Adipocyte (in vitro differentiated cells): Measurements from ENCODE around the gene CALB2.

ENCODE experiments used
- DNase-seq: peaks from one replicate; pipeline ENCODE4 v3.0.0-alpha.2; 2015; ENCODE audit warnings: low read depth
- H3K27me3 ChIP-seq: replicated peaks from 2 replicates; pipeline ENCODE4 v1.7.0; 2013; ENCODE audit warnings: mild to moderate bottlenecking, low read length, moderate library complexity; ENCODE audit not compliant: control insufficient read depth, insufficient read depth
- H3K36me3 ChIP-seq: 2 replicates; pipeline ENCODE4 v1.7.0; 2013; ENCODE audit warnings: low read length, mild to moderate bottlenecking, moderate library complexity; ENCODE audit not compliant: control insufficient read depth, insufficient read depth, severe bottlenecking
- H3K4me1 ChIP-seq: 2 replicates; pipeline ENCODE4 v1.7.0; 2013; ENCODE audit warnings: mild to moderate bottlenecking, low read length, moderate library complexity; ENCODE audit not compliant: control insufficient read depth, insufficient read depth
- H3K4me3 ChIP-seq: 2 replicates; pipeline ENCODE4 v1.7.0; 2013; ENCODE audit warnings: mild to moderate bottlenecking, low read length, moderate library complexity
- H3K9ac ChIP-seq: 2 replicates; pipeline ENCODE4 v1.7.0; 2013; ENCODE audit warnings: mild to moderate bottlenecking, low read length, moderate library complexity
- H3K9me3 ChIP-seq: 2 replicates; pipeline ENCODE4 v1.7.0; 2013; ENCODE audit warnings: mild to moderate bottlenecking, low read length, moderate library complexity; ENCODE audit not compliant: control insufficient read depth

The CALB2 gene

GRCh38 chr16:71369494-71369893 is 11.0 kb downstream of the CALB2 start:
- Histone ChIP-seq H3K27me3 (peaks cover 38% of the 10 kb centered on the region), H3K9ac (no peak overlapping the region), H3K9me3 (no peaks in the 10 kb centered on the region), H3K4me1 (peaks cover 11% of the 10 kb centered on the region), H3K36me3 (no peaks in the 10 kb centered on the region), H3K4me3 (no peak overlapping the region)
- DNase-seq: no peak

GRCh38 chr16:71371237-71371636 is 12.7 kb downstream of the CALB2 start:
- Histone ChIP-seq H3K36me3 (peaks cover under 1% of the 10 kb centered on the region), H3K27me3 (peaks cover 40% of the 10 kb centered on the region), H3K4me3 (no peak overlapping the region), H3K9me3 (no peaks in the 10 kb centered on the region), H3K9ac (no peak overlapping the region), H3K4me1 (no peaks in the 10 kb centered on the region)
- no peak for DNase-seq

GRCh38 chr16:71373073-71373472 is 14.6 kb downstream of the CALB2 start:
- Histone ChIP-seq H3K27me3 (peaks cover 35% of the 10 kb centered on the region), H3K4me3 (no peak overlapping the region), H3K9me3 (no peaks in the 10 kb centered on the region), H3K9ac (no peak overlapping the region), H3K4me1 (no peaks in the 10 kb centered on the region), H3K36me3 (peaks cover 6% of the 10 kb centered on the region)
- DNase-seq: no peak

- Histone ChIP-seq H3K4me3 (no peak overlapping the region), H3K9me3 (no peaks in the 10 kb centered on the region), H3K27me3 (peaks cover 34% of the 10 kb centered on the region), H3K36me3 (peaks cover 6% of the 10 kb centered on the region), H3K4me1 (no peaks in the 10 kb centered on the region), H3K9ac (no peak overlapping the region)
- no peak for DNase-seq
Observed at GRCh38 chr16:71376465-71377157, 18.1 kb downstream of the CALB2 start.

GRCh38 chr16:71379711-71380110 is 21.2 kb downstream of the CALB2 start:
- DNase-seq: no peak
- Histone ChIP-seq H3K9ac (no peak overlapping the region), H3K27me3 (peaks cover 22% of the 10 kb centered on the region), H3K36me3 (peaks cover 6% of the 10 kb centered on the region), H3K4me3 (no peak overlapping the region), H3K4me1 (no peaks in the 10 kb centered on the region), H3K9me3 (peaks cover 2% of the 10 kb centered on the region)

GRCh38 chr16:71380831-71381230 is 22.3 kb downstream of the CALB2 start:
- DNase-seq: no peak
- H3K4me3 ChIP-seq: no peak overlapping the region
- H3K9ac ChIP-seq: no peak overlapping the region
- H3K27me3 ChIP-seq: peaks cover 27% of the 10 kb centered on the region
- peaks cover 2% of the 10 kb centered on the region for H3K9me3 ChIP-seq
- H3K4me1 ChIP-seq: no peaks in the 10 kb centered on the region
- peaks cover 6% of the 10 kb centered on the region for H3K36me3 ChIP-seq

- peaks cover 39% of the 10 kb centered on the region for H3K27me3 ChIP-seq
- H3K36me3 ChIP-seq: no peaks in the 10 kb centered on the region
- H3K4me3 ChIP-seq: no peak overlapping the region
- DNase-seq: no peak
- H3K9ac ChIP-seq: no peak overlapping the region
- no peaks in the 10 kb centered on the region for H3K4me1 ChIP-seq
- peaks cover 2% of the 10 kb centered on the region for H3K9me3 ChIP-seq
Observed at GRCh38 chr16:71383054-71383773, 24.7 kb downstream of the CALB2 start.

- no peak for DNase-seq
- Histone ChIP-seq H3K9ac (no peak overlapping the region), H3K36me3 (no peaks in the 10 kb centered on the region), H3K9me3 (peaks cover 2% of the 10 kb centered on the region), H3K4me1 (no peaks in the 10 kb centered on the region), H3K4me3 (no peak overlapping the region), H3K27me3 (peaks cover 36% of the 10 kb centered on the region)
Observed at GRCh38 chr16:71384073-71384724, 25.7 kb downstream of the CALB2 start.

GRCh38 chr16:71387045-71387871 is 28.7 kb downstream of the CALB2 start:
- Histone ChIP-seq H3K9me3 (peaks cover 2% of the 10 kb centered on the region), H3K27me3 (peaks cover 32% of the 10 kb centered on the region), H3K4me3 (no peak overlapping the region), H3K36me3 (no peaks in the 10 kb centered on the region), H3K9ac (no peak overlapping the region), H3K4me1 (no peaks in the 10 kb centered on the region)
- no peak for DNase-seq

GRCh38 chr16:71389330-71389729 is 30.8 kb downstream of the CALB2 start:
- H3K9ac ChIP-seq: no peak overlapping the region
- peaks cover 32% of the 10 kb centered on the region for H3K27me3 ChIP-seq
- no peak overlapping the region for H3K4me3 ChIP-seq
- no peak for DNase-seq
- no peaks in the 10 kb centered on the region for H3K4me1 ChIP-seq
- no peaks in the 10 kb centered on the region for H3K36me3 ChIP-seq
- H3K9me3 ChIP-seq: no peaks in the 10 kb centered on the region

GRCh38 chr16:71396594-71396993 is 38.1 kb downstream of the CALB2 start:
- Histone ChIP-seq H3K36me3 (no peaks in the 10 kb centered on the region), H3K9ac (no peak overlapping the region), H3K4me3 (no peak overlapping the region), H3K27me3 (peaks cover 33% of the 10 kb centered on the region), H3K4me1 (no peaks in the 10 kb centered on the region), H3K9me3 (no peaks in the 10 kb centered on the region)
- no peak for DNase-seq
